ENCODE data around the gene PHF21B.
"Not testable (repeated sequence)": the region's sequence is repeated elsewhere in the genome, so short reads cannot be mapped to it uniquely, and the experiment has no call there.

Gene PHF21B

DNA sequence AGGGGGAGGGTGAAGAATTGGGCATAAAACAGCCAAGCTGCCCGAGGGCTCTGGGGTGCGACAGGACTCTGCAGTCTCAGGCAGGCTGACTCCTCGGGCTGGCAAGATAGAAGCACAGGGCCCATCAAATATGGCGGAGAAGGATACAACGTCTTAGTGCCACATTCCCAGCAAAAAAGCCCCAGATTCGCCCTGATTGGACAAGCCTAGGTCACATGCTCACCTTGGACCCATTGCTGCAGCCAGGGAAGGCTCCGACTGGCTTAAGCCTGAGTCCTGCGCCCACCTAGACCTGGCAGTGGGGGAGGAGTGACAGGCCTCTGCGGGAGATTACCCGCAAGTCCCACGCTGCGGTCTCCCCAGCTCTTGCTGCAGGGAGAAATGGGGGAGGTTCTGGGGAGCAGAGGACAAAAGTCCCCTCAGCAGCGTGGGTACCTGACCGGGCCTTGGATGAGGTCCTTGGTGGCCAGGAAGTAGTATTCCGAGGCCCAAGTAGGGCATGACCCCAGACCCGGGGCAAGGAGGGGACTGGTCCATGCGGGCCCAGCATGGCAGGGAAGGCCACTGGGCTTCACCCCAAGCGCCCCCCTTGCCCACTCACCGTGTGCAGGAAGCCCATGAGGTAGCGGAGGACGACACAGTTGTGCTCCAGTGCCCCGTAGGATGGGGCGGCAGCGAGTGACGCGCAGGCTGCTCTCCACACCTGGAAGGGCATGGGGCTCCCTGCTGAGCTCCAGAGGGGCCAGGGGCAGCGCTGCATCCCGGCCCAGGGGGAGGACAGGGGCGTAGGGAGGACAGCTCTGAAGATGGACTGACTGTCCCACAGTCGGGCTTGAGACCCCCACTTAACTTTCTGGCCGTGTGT lies 144.4 kb downstream of the PHF21B start:
- DNase-seq: no peak

DNA sequence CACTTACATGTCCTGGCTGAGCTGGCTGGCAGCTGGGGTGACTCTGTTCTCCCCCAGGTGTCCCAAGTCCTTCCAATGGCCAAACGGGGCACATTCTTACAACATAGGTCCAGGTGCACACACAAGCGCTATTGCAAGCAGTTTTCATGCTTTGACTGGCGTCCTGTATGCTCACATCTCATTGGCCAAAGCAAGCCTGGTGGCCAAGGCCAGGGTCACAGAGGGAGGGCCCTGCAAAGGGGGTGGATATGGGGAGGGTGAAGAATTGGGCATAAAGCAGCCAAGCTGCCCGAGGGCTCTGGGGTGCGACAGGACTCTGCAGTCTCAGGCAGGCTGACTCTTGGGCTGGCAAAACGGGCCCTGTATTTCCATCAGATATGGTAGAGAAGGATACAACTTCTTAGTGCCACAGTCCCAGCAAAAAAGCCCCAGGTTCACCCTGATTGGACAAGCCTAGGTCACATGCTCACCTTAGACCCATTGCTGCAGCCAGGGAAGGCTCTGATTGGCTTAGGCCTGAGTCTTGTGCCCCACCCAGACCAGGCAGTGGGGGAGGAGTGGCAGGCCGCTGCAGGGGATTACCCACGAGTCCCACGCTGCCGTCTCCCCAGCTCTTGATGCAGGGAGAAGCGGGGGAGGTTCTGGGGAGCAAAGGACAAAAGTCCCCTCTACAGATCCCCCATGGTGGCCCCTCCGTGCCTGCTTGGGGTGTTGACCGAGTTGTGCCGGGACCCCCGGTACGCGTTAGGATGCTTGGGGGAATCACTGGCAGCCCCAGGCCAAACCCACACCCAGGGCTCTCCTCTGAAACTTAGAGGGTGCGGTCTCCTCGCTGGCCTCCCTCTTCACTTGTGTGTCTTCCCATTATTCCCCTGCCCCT lies 146.6 kb downstream of the PHF21B start:
- no peak for DNase-seq

DNA sequence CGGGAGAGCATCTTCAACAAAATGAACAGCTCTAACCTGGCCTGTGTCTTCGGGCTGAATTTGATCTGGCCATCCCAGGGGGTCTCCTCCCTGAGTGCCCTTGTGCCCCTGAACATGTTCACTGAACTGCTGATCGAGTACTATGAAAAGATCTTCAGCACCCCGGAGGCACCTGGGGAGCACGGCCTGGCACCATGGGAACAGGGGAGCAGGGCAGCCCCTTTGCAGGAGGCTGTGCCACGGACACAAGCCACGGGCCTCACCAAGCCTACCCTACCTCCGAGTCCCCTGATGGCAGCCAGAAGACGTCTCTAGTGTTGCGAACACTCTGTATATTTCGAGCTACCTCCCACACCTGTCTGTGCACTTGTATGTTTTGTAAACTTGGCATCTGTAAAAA lies 147.5 kb downstream of the PHF21B start:
- no peak for DNase-seq

DNA sequence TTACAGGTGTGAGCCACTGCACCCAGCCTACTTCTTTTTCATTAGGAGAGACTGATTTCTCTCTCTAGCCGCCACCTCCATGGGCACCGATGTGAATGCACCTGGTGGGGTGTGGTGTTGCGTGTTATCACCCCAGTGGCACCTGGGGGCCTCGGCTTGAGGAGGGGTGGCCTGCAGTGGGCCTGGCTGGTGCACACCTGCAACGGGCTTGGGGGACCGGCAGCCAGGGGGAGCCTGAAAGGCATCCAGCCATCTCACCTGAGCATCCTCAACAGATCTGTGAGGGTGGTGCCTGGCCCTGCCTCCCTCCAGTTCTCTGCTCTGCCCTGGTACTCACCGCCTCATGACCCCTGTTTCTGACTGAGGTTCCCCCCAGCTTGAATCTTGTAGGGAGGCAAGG lies 148.6 kb downstream of the PHF21B start:
- DNase-seq: no peak

DNA sequence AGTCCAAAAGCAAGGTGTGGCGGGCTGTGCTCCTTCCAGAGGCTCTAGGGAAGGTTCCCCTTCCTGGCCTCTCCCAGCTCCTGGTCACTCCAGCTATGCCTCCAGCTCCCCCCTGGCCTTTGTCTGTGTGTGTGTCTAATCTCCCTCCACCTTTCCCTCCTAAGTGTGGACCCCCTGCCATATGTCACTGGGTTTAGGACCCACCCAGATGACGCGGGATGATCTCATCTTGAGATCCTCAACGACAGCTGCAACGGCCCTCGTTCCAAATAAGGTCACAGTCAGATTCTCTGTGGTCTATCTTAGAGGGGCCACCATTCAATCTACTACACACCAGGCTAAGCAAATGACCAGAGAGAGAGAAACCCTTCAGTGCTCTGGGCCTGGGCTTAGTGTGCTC lies 149.5 kb downstream of the PHF21B start:
- DNase-seq: no peak

DNA sequence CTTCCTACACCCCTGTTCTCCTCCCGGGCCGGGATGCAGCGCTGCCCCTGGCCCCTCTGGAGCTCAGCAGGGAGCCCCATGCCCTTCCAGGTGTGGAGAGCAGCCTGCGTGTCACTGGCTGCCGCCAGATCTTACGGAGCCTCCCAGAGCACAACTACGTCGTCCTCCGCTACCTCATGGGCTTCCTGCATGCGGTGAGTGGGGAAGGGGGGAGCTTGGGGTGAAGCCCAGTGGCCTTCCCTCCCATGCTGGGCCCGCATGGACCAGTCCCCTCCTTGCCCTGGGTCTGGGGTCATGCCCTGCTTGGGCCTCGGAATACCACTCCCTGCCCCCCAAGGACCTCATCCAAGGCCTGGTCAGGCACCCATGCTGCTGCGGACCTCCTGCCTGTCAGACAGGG lies 150.2 kb downstream of the PHF21B start:
- no peak for DNase-seq

DNA sequence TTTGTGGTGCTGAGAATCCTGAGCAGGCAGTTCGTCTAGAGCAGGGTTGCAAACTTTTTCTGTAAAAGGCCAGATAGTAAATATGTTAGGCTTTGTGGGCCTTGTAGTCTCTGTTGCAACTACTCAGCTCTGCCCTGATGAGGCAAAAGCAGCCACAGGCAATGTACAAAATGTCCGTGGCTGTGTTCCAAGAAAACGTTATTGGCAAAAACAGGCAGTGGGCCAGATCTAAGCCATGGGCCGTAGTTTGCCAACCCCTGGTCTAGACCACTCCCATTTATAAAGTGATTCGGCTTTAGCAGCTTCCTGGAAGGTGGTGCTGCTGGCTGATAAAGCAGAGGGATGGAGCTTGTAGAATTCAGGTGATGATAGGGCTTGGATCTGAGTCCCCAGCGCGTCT lies 151.0 kb downstream of the PHF21B start:
- DNase-seq: not testable (repeated sequence)

DNA sequence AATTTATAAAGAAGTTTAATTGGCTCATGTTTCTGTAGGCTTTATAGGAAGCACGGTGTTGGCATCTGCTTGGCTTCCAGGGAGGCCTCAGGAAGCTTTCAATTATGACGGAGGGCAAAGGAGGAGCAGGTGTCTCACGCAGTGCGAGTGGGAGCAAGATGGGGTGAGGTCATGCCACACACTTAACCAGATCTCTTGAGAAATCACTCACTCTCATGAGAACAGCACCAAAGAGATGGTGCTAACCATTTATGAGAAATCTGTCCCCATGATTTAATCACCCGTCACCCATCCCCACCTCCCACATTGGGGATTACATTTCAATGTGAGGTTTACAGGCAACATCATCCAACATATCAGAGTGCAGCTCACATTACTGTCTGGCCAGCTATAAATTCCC lies 153.9 kb downstream of the PHF21B start:
- no peak for DNase-seq

DNA sequence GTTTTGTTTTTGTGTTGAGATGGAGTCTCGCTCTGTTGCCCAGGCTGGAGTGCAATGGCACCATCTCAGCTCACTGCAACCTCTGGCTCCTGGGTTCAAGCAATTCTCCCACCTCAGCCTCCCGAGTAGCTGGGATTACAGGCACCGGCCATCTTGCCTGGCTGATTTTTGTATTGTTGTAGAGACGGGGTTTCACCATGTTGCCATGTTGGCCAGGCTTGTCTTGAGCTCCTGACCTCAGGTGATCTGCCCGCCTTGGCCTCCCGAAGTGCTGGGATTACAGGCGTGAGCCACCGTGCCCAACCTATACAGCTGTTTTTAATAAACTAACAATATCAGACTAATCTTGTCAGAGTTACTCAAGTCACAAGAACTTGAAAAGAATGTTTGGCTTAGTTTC lies 155.2 kb downstream of the PHF21B start:
- DNase-seq: not testable (repeated sequence)

DNA sequence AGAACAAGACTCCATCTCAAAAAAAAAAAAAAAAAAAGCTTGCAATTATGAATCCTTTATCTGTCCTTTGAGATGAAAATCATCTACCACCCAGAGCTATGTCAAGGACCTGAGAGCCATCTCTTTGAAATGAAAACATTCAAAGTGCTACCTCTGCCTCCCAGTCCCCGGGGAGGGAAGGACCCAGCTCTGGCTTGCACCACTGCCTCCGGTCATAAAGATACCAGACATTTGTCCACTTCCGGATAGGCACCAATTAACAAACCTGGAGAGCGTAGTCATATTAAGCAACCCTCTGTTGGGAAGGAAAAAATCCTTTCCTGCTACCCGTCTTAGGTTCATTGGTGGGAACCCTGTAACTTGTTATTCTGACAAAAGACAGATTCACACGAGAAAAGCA lies 158.9 kb downstream of the PHF21B start:
- DNase-seq: no peak

DNA sequence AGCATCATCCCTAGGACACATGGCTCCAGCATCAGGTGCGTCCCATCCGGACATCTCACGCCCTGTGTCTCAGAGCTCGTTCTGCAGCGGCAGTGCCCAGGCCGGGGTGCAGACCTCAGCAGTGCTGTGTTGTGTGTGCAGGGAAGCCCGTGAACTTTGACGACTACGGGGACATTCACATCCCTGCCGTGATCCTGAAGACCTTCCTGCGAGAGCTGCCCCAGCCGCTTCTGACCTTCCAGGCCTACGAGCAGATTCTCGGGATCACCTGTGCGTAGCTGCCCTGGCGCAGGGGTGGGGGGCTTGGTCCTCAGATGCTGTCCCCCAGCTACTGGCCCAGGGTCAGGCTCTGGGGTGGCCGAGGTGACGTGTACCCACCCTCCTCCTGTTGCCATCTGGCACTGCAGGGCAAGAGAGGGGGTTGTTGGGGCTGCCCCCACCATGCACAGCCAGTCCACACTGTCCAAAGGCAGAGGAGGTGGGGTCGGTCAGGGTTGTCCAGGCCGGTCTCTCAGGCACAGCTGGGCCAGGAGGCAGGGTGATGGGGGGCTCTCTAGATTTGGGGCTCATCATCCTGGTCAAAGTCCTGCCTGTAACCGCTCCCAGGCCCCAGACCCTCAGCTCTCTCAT lies 160.9 kb downstream of the PHF21B start:
- no peak for DNase-seq

DNA sequence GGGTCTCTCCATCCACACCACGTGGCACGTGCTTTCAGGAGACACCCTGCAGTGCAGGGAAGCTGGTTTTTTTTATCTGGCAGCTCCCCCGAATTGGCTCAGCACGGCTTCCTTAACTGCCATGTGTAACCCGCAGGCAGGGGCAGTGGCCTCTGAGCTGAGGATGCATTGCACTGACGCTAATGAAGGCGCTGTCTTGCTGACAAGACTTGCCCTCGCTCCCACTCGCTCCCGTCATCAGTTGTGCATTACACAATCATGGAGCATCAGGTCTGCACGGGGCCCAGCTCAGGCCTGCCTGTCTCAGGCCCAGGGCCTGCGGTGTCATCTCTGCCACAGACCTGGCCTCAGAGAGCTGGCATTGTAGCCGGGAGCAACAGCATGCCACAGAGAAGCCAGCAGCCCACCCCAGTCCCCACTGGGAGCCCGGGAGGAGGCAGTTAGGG lies 161.5 kb downstream of the PHF21B start:
- DNase-seq: no peak

DNA sequence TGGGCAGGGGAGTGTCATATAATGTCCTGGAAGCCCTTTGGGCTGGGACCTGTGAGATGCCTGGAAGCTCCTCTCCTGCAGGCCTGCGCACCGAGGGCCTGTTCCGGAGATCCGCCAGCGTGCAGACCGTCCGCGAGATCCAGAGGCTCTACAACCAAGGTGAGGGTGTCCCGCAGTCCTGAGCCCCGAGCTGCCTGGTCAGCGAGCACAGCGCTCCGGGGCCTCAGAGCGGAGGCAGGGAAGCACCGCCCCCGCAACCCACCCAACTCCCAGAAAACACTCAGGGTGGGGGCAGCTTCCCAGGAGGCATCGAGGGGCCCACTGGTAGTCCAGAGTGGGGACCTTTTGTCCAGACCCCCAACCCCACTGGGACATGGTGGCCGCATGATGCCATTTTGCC lies 161.9 kb downstream of the PHF21B start:
- DNase-seq: no peak

DNA sequence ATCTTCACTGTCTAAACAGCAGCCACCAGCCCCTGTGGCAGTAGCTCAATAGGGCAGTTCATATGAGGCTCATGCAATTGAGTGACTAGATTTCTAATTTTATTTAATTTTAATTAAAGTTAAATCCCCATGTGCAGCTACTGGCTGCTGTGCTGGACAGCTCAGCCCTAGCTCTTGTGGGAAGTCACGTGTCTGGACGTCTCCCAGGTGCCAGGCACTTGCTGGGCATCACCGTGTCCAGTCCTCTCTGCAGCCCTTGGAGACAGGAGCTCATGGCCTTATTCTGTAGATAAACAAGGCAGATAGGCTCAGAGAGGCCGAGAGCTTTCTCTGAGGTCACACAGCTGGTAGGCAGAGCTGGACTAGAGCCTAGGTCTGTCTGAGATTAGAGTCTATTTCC lies 162.4 kb downstream of the PHF21B start:
- no peak for DNase-seq

DNA sequence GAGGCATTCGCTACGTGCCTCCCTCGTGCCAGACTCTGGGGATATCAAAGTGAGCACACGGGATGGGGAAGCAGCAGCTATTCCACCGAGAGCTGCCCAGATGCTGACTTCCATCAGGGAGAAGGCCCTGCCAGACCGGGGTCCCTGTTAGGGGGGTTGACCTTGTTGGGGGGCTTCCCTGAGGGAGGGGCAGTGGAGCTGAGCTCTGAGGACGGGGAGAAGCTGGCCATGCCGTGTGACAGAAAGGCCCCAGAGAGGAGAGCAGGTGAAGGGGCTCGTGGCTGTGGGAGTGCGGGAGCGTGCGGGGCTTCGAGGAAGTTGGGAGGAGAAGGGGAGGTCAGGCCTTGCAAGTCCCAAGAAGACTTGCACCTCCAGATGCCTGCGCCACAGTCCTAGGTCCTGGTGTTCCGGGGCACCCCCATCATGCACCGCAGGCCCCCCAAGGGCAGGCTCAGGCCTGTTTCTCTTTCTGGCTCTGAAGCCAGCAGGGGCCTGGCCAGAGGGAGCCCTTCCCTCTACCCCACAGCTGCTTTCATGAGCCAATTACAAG lies 163.0 kb downstream of the PHF21B start:
- no peak for DNase-seq

DNA sequence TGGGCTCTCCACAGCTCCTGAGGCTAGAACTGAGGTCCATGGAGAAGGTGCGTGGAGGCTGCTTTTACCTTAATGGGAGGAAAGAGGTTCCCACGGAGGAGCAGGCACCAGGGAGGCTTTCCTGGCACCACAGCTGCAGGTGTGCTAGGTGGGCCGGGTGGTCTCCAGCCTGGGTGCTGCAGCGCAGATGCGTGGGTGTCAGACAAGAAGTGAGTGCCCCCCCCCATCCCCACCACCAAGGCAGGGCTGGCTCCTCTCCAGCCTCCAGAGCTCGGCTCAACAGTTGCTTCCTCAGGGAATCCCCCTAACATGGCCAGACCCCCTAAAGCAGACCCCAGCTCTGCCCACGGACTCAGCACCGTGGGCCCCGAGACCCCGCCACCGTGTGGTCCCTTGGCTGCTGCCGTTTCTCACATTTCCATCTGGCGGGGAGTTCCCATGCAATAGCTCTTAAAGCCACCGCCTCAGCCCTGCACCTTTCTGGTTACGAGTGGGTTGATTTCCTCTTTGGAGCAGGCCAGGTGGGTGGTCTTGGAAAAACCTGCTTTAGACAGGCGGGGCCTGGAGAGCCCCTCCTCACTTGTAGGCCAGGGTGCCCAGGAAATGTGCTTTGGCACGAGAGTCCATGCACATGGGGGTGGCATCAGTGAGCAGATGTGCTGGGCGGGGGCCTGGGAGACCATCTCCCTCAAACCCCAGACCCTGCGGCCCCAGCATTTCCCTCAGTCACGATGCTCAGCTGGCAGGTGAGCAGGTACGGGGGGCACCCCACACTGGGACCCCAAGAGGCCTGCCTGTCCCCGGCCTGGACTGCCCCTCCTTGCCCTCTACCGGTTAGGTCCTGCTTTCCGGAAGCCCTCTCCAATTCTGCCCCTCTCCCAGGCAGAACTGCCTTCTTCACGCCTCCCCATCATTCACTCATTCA lies 163.7 kb downstream of the PHF21B start:
- no peak for DNase-seq

DNA sequence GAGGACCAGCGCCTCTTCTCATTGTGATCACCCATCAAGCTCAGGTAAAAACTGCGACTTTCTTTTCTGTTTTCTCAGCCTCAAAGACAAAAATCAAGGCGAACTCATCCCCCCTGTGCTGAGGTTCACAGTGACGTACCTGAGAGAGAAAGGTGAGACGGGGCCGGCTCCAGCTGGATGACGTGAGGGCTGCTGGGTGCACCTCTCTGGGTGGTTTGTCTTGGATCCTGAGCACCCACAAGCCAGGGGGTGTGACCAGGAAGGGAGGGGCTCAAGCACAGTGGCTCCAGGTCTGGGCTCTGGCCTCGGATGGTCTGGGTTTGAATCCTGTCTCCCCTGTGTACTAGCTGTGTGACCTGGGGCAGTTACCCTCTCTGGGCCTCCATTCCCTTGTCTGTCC lies 164.6 kb downstream of the PHF21B start:
- DNase-seq: no peak

DNA sequence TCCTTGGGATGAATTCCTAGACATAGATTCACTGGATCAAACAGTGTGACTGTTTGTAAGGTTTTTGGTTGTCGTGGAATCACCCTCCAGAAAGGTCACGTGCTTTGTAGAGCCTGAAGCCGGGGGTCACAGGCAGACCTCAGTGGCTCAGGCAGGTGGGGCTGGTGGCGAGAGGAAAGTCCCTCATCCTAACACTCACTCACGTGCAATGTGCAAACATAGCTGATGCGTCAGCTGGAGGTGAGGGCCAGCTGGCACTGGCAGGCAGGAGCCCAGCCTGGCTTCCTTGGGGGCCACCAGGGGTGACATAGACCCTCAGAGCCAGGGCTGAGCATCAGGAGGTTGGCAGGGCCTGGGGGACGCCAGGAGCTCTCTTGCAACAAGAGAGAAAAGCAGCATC lies 167.4 kb downstream of the PHF21B start:
- no peak for DNase-seq

DNA sequence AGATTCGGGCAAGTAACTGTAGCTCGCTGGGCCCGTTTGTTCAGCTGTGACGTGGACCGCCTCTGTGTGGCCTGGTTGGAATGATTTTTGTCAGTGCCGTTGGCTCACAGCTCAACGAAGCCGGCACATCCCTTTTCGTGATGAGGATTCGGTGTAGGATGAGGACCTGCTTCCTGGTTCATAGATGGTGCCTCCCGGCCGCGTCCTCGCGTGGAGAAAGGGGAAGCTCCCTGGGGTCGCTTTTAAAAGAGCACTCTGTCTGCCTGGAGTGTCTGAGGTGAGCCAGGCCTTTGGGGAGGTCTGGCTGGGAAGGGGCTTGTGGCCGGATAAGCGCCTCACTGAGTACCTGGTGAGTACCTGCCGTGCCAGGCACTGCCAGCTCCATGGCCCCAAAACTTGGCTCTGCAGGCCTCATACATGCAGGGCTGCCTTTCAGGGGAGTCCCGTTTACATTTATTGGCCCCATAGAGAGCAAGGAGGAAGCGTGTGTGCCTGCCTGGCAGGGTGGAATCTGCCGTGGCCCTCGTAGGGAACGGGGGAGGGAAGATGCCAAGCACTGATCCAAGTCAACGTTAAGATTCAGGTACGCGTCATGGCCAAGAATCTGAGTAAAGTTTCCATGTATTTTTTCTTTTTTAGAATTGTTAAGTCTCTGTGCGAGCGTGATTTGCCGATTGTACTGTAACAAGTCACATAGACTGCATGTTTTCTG lies 169.0 kb downstream of the PHF21B start:
- DNase-seq: no peak

DNA sequence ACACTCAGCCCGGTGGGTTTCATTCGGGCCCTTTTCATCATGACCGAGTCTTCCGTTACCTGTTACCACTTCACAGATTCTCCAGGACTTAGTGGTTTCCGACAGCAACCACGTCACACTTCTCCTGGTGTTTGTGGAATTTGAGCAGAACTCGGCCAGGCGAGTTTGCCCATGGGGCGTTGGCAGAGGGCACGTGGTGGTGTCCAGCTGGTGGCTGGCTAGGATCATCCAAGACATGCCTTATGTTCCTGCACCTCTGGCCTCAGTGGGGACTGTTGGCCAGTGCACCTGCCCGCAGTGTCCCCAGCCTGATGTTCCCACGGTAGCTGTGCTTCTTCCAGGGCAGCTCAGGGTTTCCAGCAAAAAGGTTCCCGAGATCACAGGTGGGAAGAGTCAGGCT lies 170.1 kb downstream of the PHF21B start:
- no peak for DNase-seq

DNA sequence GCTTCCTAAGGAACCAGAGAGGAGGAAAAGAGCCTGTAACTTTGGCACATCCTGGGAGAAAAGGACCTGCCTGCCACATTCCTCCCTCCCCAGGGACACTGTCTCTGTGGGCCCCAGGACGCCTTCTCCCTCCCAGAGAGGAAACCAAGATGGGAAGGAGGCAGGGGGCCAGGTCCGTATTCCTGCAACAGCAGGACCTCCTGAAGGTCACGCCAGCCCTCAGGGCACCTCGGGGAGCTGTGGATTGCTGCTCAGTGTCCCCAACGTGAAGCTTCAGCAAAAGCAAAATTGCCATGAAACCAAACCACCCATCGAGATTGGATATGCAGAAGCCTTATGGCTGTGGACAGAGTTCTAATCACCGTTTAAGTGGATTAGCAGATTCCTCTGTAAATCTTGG lies 170.7 kb downstream of the PHF21B start:
- DNase-seq: no peak

Data from stimulated activated CD4-positive, alpha-beta T cell treated with anti-CD3 and anti-CD28 coated beads, Interleukin-2, amount 100 ng/mL, for 24 hours (primary cell).